Measurements from ENCODE around the gene SCAF11. TPM values are rescaled to one million over a fixed set of nuclear protein-coding genes. Genes with fewer than 3 reads are reported as not detected.
A peak's percentile ranks its signal among the peaks of the same experiment; 100 is the strongest.

SCAF11 gene
- total RNA-seq, 1 donor from 2014 or later: 129 TPM

DNA sequence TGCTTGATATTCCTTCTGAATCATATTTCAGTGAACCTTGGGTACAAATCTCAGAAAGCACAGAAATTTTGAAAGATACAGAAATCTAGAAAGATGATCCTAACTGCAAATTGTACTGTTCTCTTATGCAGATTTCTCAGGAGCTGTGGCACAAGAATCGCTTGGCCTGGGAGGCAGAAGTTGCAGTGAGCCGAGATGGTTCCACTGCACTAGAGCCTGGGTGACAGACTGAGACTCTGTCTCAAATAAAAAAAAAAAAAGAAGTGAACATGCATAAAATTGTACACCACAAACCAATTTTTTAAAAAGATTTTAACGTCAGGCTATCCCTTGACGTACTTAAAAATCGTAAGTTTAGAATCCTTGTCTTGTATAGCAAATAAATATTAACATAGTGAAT lies 31.3 kb downstream of the SCAF11 start:
- Mint-ChIP-seq H3K27me3 (ENCODE audit: unreplicated experiment) (no peaks in the 10 kb centered on the region), H3K36me3 (ENCODE audit: unreplicated experiment) (peaks cover 50% of the 10 kb centered on the region), H3K9me3 (ENCODE audit: unreplicated experiment) (peaks cover 17% of the 10 kb centered on the region), H3K4me1 (ENCODE audit: unreplicated experiment) (peaks cover 19% of the 10 kb centered on the region), H3K27ac (ENCODE audit: unreplicated experiment) (no peak overlapping the region), H3K4me3 (ENCODE audit: unreplicated experiment) (no peak overlapping the region)
- TF ChIP-seq, protein P1, sequence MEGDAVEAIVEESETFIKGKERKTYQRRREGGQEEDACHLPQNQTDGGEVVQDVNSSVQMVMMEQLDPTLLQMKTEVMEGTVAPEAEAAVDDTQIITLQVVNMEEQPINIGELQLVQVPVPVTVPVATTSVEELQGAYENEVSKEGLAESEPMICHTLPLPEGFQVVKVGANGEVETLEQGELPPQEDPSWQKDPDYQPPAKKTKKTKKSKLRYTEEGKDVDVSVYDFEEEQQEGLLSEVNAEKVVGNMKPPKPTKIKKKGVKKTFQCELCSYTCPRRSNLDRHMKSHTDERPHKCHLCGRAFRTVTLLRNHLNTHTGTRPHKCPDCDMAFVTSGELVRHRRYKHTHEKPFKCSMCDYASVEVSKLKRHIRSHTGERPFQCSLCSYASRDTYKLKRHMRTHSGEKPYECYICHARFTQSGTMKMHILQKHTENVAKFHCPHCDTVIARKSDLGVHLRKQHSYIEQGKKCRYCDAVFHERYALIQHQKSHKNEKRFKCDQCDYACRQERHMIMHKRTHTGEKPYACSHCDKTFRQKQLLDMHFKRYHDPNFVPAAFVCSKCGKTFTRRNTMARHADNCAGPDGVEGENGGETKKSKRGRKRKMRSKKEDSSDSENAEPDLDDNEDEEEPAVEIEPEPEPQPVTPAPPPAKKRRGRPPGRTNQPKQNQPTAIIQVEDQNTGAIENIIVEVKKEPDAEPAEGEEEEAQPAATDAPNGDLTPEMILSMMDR (IDR thresholded peaks at IDR 0.05): no peak
- DNase-seq (ENCODE audit: extremely low spot score, unreplicated experiment): no peak

DNA sequence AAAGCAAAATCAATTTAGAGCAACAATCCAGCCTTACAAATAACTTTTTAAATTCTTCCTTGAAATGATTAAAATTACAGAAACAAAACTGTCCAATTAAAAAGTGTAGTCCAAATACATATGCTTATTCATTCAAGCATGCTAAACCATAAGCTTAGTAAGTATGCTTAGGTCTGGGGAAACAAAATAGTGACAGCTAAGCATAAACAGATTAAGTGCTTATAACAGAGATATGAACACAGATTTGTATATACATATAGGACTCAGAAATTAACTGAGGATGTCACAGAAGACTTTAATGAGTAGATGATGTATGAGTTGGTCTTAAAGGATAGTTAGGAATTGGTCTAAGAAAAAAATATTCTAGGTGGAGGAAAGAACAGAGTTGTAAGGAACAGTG lies 41.8 kb downstream of the SCAF11 start:
- Mint-ChIP-seq H3K36me3 (ENCODE audit: unreplicated experiment) (peaks cover 45% of the 10 kb centered on the region), H3K9me3 (ENCODE audit: unreplicated experiment) (no peaks in the 10 kb centered on the region), H3K4me3 (ENCODE audit: unreplicated experiment) (no peak overlapping the region), H3K27ac (ENCODE audit: unreplicated experiment) (no peak overlapping the region), H3K27me3 (ENCODE audit: unreplicated experiment) (no peaks in the 10 kb centered on the region), H3K4me1 (ENCODE audit: unreplicated experiment) (peaks cover 17% of the 10 kb centered on the region)
- DNase-seq (ENCODE audit: extremely low spot score, unreplicated experiment): no peak
- TF ChIP-seq, protein P1 (IDR thresholded peaks at IDR 0.05): no peak

DNA sequence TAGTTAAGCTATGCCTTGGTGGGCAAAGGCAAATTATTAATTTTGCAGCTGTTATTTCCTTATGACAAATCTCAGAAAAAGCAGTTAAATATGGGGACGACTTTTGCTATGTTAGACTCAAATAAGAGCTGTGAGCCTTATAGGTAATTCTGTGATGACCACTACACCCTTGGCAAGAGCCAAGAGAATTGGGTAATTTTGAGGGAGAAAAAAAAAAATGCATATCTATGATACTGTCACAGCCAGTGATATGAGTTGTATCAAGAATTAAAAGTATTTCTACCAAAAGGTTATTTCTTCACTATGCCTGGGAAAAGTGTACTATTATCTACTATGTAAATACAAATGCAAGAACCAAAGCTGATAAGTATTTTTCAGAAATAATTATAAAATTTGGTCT lies 43.9 kb downstream of the SCAF11 start:
- TF ChIP-seq, protein P1 (IDR thresholded peaks at IDR 0.05): no peak
- H3K9me3 Mint-ChIP-seq (ENCODE audit: unreplicated experiment): peaks cover 3% of the 10 kb centered on the region
- H3K27me3 Mint-ChIP-seq (ENCODE audit: unreplicated experiment): no peaks in the 10 kb centered on the region
- DNase-seq (ENCODE audit: extremely low spot score, unreplicated experiment): no peak
- H3K4me1 Mint-ChIP-seq (ENCODE audit: unreplicated experiment): peaks cover 18% of the 10 kb centered on the region
- H3K27ac Mint-ChIP-seq (ENCODE audit: unreplicated experiment): no peak overlapping the region
- H3K36me3 Mint-ChIP-seq (ENCODE audit: unreplicated experiment): peaks cover 58% of the 10 kb centered on the region
- H3K4me3 Mint-ChIP-seq (ENCODE audit: unreplicated experiment): no peak overlapping the region

DNA sequence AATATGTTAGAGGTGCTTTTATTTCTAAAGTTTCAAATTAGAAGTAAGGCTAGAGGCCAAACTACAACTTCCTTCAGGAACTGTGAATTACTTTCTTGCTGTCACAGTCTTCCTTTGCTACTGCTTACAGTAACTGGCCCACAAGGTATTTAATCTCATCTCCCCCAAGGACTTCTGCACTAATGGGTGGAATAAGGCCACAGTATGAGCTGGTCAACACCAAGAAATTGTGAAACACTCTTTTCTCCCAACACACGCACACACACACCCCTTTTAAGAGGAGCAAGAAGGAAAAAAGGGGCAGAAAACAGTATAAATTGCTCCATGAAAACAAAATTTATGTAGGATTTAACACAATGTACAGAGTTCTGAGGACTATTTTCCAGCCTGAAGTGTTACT lies 45.6 kb downstream of the SCAF11 start:
- Mint-ChIP-seq H3K9me3 (ENCODE audit: unreplicated experiment) (peaks cover 6% of the 10 kb centered on the region), H3K27ac (ENCODE audit: unreplicated experiment) (peak overlapping the region; percentile 72), H3K4me1 (ENCODE audit: unreplicated experiment) (peaks cover 21% of the 10 kb centered on the region), H3K4me3 (ENCODE audit: unreplicated experiment) (no peak overlapping the region), H3K27me3 (ENCODE audit: unreplicated experiment) (no peaks in the 10 kb centered on the region), H3K36me3 (ENCODE audit: unreplicated experiment) (peaks cover 65% of the 10 kb centered on the region)
- no peak for DNase-seq (ENCODE audit: extremely low spot score, unreplicated experiment)
- TF ChIP-seq, protein P1 (IDR thresholded peaks at IDR 0.05): no peak

DNA sequence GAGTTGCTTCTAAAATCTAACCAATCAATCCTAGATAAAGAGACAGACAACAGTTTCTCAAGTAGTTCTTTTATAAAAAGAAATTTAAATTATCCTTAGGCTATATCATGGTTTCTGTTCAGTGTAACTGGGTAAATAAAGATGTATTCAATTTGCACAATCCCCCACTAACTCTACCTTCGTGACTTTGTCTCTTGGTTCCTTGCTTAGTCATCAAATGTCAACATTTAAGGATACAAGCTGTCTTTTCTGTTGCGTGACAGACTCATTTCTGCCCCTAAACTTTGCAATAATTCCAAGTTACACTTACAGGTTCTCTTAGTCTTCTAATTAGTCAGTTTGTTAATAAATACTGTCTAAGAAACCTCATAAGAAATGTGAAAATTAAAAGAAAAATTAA lies 50.6 kb downstream of the SCAF11 start:
- no peak for DNase-seq (ENCODE audit: extremely low spot score, unreplicated experiment)
- H3K36me3 Mint-ChIP-seq (ENCODE audit: unreplicated experiment): peaks cover 50% of the 10 kb centered on the region
- H3K27ac Mint-ChIP-seq (ENCODE audit: unreplicated experiment): no peak overlapping the region
- no peaks in the 10 kb centered on the region for H3K27me3 Mint-ChIP-seq (ENCODE audit: unreplicated experiment)
- H3K4me3 Mint-ChIP-seq (ENCODE audit: unreplicated experiment): no peak overlapping the region
- TF ChIP-seq, protein P1 (IDR thresholded peaks at IDR 0.05): no peak
- H3K4me1 Mint-ChIP-seq (ENCODE audit: unreplicated experiment): peaks cover 18% of the 10 kb centered on the region
- peaks cover 6% of the 10 kb centered on the region for H3K9me3 Mint-ChIP-seq (ENCODE audit: unreplicated experiment)
